ENCODE results near the gene ANKFY1.

ANKFY1 gene

DNA sequence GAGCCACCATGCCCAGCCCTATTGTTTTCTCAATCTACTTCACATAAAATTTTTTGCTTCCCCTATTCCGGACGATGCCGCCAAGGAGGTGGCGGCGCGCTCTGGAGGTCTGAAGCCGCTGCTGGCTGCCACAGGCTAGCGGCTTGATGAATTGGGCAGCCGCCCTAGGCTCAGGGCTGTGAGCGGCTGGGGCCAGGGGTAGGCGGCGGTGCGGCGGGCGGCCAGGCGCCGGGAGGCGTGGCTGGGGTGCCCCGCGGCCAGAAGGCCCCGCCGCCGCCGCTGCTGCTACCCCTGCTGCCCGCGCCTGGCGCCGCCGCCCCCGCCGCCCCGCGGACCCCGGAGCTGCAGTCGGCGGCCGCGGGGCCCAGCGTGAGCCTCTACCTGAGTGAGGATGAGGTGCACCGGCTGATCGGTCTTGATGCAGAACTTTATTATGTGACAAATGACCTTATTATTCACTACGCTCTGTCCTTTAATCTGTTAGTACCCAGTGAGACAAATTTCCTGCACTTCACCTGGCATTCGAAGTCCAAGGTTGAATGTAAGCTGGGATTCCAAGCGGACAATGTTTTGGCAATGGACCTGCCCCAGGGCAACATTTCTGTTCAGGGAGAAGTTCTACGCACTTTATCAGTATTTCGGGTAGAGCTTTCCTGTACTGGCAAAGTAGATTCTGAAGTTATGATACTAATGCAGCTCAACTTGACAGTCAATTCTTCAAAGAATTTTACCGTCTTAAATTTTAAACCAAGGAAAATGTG is 41.7 kb downstream of the ANKFY1 start:
- in situ Hi-C loops (cut with HindIII; ENCODE audit: low sequenced_read_pairs), result no loop called here
- DNase-seq (ENCODE audit: low read depth, low spot score), result no peak
- H3K4me3 ChIP-seq (ENCODE audit: low read depth, low read length), result no peak overlapping the region
- TF ChIP-seq CTCF (IDR thresholded peaks at IDR 0.05; ENCODE audit: low read depth, low read length), result no peak

DNA sequence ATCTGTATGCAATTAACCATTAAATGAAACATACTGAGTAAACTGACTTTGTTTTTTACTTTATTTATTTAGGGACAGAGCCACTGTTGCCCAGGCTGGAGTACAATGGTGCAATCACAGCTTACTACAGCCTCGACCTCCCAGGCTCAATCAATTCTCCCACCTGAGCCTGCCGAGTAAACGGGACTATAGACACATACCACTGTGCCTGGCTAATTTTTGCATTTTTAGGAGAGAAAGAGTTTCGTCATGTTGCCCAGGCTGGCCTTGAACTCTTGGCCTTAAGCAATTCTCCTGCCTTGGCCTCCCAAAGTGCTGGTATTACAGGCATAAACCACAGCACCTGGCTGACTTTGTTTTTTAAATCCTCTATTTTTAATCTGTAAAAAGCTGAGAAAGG is 42.6 kb downstream of the ANKFY1 start:
- in situ Hi-C loops (cut with HindIII; ENCODE audit: low sequenced_read_pairs), result no loop called here
- TF ChIP-seq CTCF (IDR thresholded peaks at IDR 0.05; ENCODE audit: low read depth, low read length), result no peak
- no peak overlapping the region for H3K4me3 ChIP-seq (ENCODE audit: low read depth, low read length)
- no peak for DNase-seq (ENCODE audit: low read depth, low spot score)

DNA sequence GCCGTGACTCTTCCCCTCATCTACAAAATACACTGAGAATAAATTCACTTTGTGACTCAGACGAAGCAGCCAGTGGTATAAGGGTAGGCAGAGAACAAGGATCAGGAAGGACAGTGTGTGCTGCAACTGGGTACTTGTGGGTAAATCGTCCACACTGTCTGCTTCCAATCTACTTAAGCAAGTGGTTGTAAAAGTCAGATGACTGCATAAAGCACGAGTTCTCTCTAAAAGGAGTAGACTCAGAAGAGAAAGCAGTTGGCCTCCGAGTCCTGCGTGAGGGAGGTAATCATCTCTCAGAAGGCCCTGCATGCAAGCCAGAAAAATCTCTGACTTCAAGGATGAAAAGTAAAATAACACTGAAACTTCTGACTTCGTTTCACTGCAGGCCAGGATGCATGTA is 43.1 kb downstream of the ANKFY1 start:
- TF ChIP-seq CTCF (IDR thresholded peaks at IDR 0.05; ENCODE audit: low read depth, low read length), result no peak
- H3K4me3 ChIP-seq (ENCODE audit: low read depth, low read length), result no peak overlapping the region
- DNase-seq (ENCODE audit: low read depth, low spot score), result peak; percentile 37
- in situ Hi-C loops (cut with HindIII; ENCODE audit: low sequenced_read_pairs), result no loop called here

DNA sequence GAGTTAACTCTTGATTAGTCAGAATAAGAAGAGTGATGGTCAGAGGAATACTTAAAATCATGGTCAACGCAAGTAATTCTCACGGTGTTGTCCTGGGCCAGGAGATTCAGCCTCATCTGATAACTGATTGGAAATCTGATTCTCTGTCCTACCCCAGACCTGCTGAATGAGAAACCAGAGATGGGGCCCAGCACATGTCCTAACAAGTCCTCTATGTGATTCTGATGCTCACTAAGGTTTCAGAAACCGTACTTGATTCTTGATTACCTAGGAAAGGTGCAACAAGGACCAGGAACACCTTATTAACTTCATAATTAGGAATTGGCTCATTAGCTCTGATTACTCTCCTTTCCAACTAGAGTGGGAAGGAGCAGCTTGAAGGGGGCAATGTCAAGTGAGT is 44.5 kb downstream of the ANKFY1 start:
- in situ Hi-C loops (cut with HindIII; ENCODE audit: low sequenced_read_pairs), result no loop called here
- no peak for TF ChIP-seq CTCF (IDR thresholded peaks at IDR 0.05; ENCODE audit: low read depth, low read length)
- H3K4me3 ChIP-seq (ENCODE audit: low read depth, low read length), result no peak overlapping the region
- DNase-seq (ENCODE audit: low read depth, low spot score), result no peak

- in situ Hi-C loops (cut with HindIII; ENCODE audit: low sequenced_read_pairs), result no loop called here
- no peak for DNase-seq (ENCODE audit: low read depth, low spot score)
- no peak overlapping the region for H3K4me3 ChIP-seq (ENCODE audit: low read depth, low read length)
- no peak for TF ChIP-seq CTCF (IDR thresholded peaks at IDR 0.05; ENCODE audit: low read depth, low read length)
Measured at GRCh38 chr17:4215882-4216570, 47.8 kb downstream of the ANKFY1 start.

DNA sequence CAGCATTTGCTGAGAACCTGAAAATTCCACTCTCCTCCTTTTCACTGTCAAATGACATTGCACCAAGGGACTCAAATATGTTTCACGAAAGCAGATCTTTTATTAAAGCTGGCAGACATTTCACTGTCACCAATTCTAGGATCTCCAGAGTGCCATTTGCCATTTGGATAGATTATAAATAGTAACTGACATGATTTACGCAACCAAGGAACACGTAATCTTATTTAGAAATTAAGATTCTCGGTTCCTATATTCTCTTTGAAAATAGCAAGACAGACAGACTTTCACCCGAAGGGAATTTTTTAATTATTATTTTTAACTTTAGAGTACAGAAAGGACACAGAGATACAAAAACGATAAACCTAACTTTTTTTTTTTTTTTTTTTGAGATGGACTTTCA is 49.6 kb downstream of the ANKFY1 start:
- no peak overlapping the region for H3K4me3 ChIP-seq (ENCODE audit: low read depth, low read length)
- no peak for TF ChIP-seq CTCF (IDR thresholded peaks at IDR 0.05; ENCODE audit: low read depth, low read length)
- in situ Hi-C loops (cut with HindIII; ENCODE audit: low sequenced_read_pairs), result no loop called here
- no peak for DNase-seq (ENCODE audit: low read depth, low spot score)

Data from astrocyte of the spinal cord (primary cell).